ENCODE measurements around the gene ZNF561. TPM values are rescaled to one million over a fixed set of nuclear protein-coding genes. Genes with fewer than 3 reads are reported as not detected.
A peak's percentile ranks its signal among the peaks of the same experiment; 100 is the strongest.

Gene ZNF561
- total RNA-seq, 4 donors from 2014 or later, result 31.3 to 52.1 (median 40.8) TPM

DNA sequence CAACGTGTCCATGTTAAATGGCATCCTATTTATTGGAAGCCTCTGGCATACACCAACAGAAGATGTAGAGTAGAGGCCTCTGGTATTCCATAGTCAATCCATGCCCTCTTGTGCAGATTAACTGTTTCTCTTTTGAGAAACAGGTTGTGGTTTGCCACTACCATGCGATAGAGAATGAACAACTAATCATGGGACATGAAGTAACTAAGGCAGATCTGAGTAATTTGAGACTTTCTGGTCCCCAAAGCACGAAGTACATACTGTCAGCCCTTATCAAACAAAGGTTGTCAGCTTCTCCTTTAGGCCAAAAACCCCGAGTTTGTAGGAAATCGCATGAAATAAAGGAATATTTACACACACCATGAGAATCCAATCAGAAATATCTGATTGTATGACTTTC lies 40.3 kb downstream of the ZNF561 start:
- TF ChIP-seq, protein P1, sequence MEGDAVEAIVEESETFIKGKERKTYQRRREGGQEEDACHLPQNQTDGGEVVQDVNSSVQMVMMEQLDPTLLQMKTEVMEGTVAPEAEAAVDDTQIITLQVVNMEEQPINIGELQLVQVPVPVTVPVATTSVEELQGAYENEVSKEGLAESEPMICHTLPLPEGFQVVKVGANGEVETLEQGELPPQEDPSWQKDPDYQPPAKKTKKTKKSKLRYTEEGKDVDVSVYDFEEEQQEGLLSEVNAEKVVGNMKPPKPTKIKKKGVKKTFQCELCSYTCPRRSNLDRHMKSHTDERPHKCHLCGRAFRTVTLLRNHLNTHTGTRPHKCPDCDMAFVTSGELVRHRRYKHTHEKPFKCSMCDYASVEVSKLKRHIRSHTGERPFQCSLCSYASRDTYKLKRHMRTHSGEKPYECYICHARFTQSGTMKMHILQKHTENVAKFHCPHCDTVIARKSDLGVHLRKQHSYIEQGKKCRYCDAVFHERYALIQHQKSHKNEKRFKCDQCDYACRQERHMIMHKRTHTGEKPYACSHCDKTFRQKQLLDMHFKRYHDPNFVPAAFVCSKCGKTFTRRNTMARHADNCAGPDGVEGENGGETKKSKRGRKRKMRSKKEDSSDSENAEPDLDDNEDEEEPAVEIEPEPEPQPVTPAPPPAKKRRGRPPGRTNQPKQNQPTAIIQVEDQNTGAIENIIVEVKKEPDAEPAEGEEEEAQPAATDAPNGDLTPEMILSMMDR (IDR thresholded peaks at IDR 0.05), result no peak
- no peak for TF ChIP-seq POLR2A (IDR thresholded peaks at IDR 0.05)
- no peak overlapping the region for H3K27ac ChIP-seq
- intact Hi-C loops (cut with DNase I), result no loop called here
- peaks cover 0 to 63% (median 0%) of the 10 kb centered on the region in 3 donors for H3K36me3 ChIP-seq
- peaks cover 0 to 66% (median 33%) of the 10 kb centered on the region in 3 donors for H3K9me3 ChIP-seq
- no peaks in the 10 kb centered on the region for H3K27me3 ChIP-seq
- 71 to 92% methylated on average over 5 of the region's 5 CpGs for WGBS, 2 donors
- H3K4me3 ChIP-seq, result no peak overlapping the region
- no peak for DNase-seq
- H3K4me1 ChIP-seq, result peaks cover 0 to 25% (median 13%) of the 10 kb centered on the region in 3 donors

DNA sequence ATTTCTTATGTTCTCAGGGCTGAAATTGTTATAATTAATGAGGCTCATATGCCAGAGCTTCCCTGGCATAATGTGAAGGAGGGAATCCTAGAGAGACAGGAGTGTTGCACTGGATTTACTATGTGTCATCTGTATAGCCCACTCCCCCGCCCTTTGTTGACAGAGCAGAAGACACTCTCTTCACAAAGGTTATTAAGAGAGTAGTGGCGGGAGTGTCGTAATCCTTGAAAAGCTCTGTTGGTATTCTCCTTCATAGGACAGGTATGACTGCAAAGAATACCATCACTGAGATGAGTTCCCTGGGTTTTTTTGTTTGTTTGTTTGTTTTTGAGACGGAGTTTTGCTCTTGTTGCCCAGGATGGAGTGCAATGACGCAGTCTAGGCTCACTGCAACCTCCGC lies 50.8 kb downstream of the ZNF561 start:
- TF ChIP-seq POLR2A (IDR thresholded peaks at IDR 0.05), result no peak
- TF ChIP-seq, protein P1 (IDR thresholded peaks at IDR 0.05), result no peak
- H3K9me3 ChIP-seq, result peaks cover 27 to 100% (median 98%) of the 10 kb centered on the region in 3 donors
- H3K27me3 ChIP-seq, result no peaks in the 10 kb centered on the region
- no peaks in the 10 kb centered on the region for H3K4me1 ChIP-seq
- H3K36me3 ChIP-seq, result peaks cover 21 to 97% (median 29%) of the 10 kb centered on the region in 3 donors
- intact Hi-C loops (cut with DNase I), result no loop called here
- no peak overlapping the region for H3K27ac ChIP-seq
- WGBS, 2 donors, result 98 to 100% methylated on average over 3 to 6 of the region's 6 CpGs
- no peak overlapping the region for H3K4me3 ChIP-seq
- DNase-seq, result no peak

DNA sequence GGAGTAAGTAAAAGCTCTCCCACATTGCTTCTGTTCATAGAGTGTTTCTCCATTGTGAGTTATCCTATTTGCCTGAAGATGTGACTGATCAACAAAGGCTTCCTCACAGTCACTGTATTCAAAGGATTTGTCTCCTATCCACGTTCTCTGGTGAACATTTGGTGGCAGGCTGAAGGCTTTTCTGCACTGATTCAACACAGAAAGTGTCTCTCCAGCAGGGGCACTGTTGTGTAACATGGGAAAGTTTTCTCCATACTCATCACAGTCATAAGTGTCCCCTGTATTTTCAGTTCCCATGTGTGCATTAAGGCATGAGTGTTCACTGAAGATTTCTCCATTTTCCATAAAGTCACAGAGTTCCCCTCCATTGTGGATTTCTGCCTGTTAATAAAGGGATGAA lies 54.3 kb downstream of the ZNF561 start:
- H3K4me1 ChIP-seq, result no peaks in the 10 kb centered on the region
- no peaks in the 10 kb centered on the region for H3K27me3 ChIP-seq
- H3K36me3 ChIP-seq, result peaks cover 31 to 100% (median 39%) of the 10 kb centered on the region in 3 donors
- DNase-seq, result no peak
- no peak for TF ChIP-seq POLR2A (IDR thresholded peaks at IDR 0.05)
- TF ChIP-seq, protein P1 (IDR thresholded peaks at IDR 0.05), result no peak
- 100% methylated on average over 1 of the region's 1 CpG for WGBS, 2 donors
- intact Hi-C loops (cut with DNase I), result no loop called here
- peaks cover 32 to 100% (median 97%) of the 10 kb centered on the region in 3 donors for H3K9me3 ChIP-seq
- no peak overlapping the region for H3K27ac ChIP-seq
- peak overlapping the region in 1 of 4 donors; percentile 8 for H3K4me3 ChIP-seq

DNA sequence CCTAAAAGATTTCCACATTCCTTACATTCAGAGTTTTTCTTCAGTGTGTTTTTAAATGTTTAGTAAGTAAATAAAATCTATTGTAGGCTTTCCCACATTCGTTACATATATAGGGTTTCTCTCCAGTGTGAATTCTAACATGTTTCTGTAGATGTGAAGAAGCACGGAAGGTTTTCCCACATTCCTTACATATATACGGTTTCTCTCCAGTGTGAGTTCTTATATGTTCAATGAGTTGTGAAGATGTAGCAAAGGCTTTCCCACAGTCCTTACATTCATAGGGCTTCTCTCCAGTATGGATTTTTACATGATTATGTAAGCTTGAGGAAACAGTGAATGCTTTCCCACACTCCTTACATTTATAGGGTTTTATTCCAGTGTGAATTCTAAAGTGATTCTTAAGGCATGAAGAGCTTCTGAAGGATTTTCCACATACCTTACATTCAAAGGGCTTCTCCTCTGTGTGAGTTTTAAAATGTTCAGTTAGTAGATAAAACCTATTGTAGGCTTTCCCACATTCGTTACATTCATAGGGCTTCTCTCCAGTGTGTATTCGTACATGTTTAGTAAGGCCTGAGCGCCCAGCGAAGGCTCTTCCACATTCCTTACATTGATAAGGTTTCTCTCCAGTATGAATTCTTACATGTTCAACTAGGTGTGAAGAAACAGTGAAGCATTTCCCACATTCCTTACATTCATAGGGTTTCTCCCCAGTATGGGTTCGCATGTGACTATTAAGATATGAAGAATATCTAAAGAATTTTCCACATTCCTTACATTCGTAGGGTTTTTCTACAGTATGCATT lies 54.9 kb downstream of the ZNF561 start:
- Histone ChIP-seq H3K9me3 (peaks cover 32 to 100% (median 99%) of the 10 kb centered on the region in 3 donors), H3K4me3 (peak overlapping the region in 1 of 4 donors; percentile 8)
- intact Hi-C loops (cut with DNase I), result no loop called here

More for the DNA sequence above, 54.9 kb downstream of the ZNF561 start:
- 95 to 98% methylated on average over 9 of the region's 9 CpGs for WGBS, 2 donors
- H3K27me3 ChIP-seq, result no peaks in the 10 kb centered on the region
- H3K4me1 ChIP-seq, result no peaks in the 10 kb centered on the region
- no peak for DNase-seq
- H3K27ac ChIP-seq, result no peak overlapping the region
- H3K36me3 ChIP-seq, result peaks cover 31 to 100% (median 45%) of the 10 kb centered on the region in 3 donors
- TF ChIP-seq, protein P1 (IDR thresholded peaks at IDR 0.05), result no peak
- TF ChIP-seq POLR2A (IDR thresholded peaks at IDR 0.05), result no peak

Other genes starting within 250 kb of the ZNF561 start
- gene ZNF266, start 185.7 kb downstream of the ZNF561 start, total RNA-seq, result 10 to 100 TPM in 3 of 4 donors, 1 to 10 TPM in 1; 7.2 to 27.3 (median 10.7) TPM
- gene ZNF560, start 122.6 kb downstream of the ZNF561 start, total RNA-seq, result not detected
- gene ZNF426, start 82.6 kb downstream of the ZNF561 start, total RNA-seq, result 10 to 100 TPM; 18.5 to 21.7 (median 19.3) TPM
- gene ZNF121, start 36.7 kb downstream of the ZNF561 start, total RNA-seq, result 10 to 100 TPM; 23.7 to 48.6 (median 31.1) TPM
- gene ZNF562, start 53.9 kb upstream of the ZNF561 start, total RNA-seq, result 10 to 100 TPM; 26.3 to 45.6 (median 34.0) TPM
- 10 to 100 TPM; 10.8 to 18.5 (median 13.5) TPM for gene ZNF846, start 147.5 kb upstream of the ZNF561 start, total RNA-seq
- 10 to 100 TPM in 3 of 4 donors, 1 to 10 TPM in 1; 6.9 to 20.0 (median 13.7) TPM for gene FBXL12, start 197.8 kb upstream of the ZNF561 start, total RNA-seq
- 100 to 1,000 TPM; 394 to 688 (median 499) TPM for gene UBL5, start 206.7 kb upstream of the ZNF561 start, total RNA-seq
- gene PIN1, start 214.1 kb upstream of the ZNF561 start, total RNA-seq, result 10 to 100 TPM; 61.1 to 77.1 (median 67.6) TPM

Data from esophagus squamous epithelium (tissue), 5 donors.